ENCODE results near the gene LIPC.

Gene LIPC

GRCh38 chr15:58498821-58499580 is 67.2 kb downstream of the LIPC start:
- DNase-seq, result no peak

GRCh38 chr15:58501006-58501405 is 69.2 kb downstream of the LIPC start:
- DNase-seq, result no peak

- DNase-seq, result no peak
Observed at GRCh38 chr15:58501636-58502188, 69.9 kb downstream of the LIPC start.

- DNase-seq, result no peak
Observed at GRCh38 chr15:58503139-58504027, 71.6 kb downstream of the LIPC start.

- DNase-seq, result no peak
Observed at GRCh38 chr15:58504674-58505234, 73.0 kb downstream of the LIPC start.

GRCh38 chr15:58505581-58505980 is 73.8 kb downstream of the LIPC start:
- DNase-seq, result no peak

- DNase-seq, result no peak
Observed at GRCh38 chr15:58506064-58506490, 74.3 kb downstream of the LIPC start.

GRCh38 chr15:58506783-58507668 is 75.2 kb downstream of the LIPC start:
- DNase-seq, result peak in 1 of 2 donors; percentile 39

- no peak for DNase-seq
Observed at GRCh38 chr15:58509556-58509955, 77.8 kb downstream of the LIPC start.

GRCh38 chr15:58510715-58511598 is 79.2 kb downstream of the LIPC start:
- no peak for DNase-seq

GRCh38 chr15:58511599-58511987 is 79.8 kb downstream of the LIPC start:
- no peak for DNase-seq

GRCh38 chr15:58512522-58512921 is 80.7 kb downstream of the LIPC start:
- DNase-seq, result no peak

GRCh38 chr15:58513008-58513407 is 81.2 kb downstream of the LIPC start:
- DNase-seq, result no peak

GRCh38 chr15:58513726-58514336 is 82.0 kb downstream of the LIPC start:
- no peak for DNase-seq

- peak; percentile 25 to 37 for DNase-seq
Observed at GRCh38 chr15:58515807-58516206, 84.0 kb downstream of the LIPC start.

GRCh38 chr15:58517252-58517681 is 85.5 kb downstream of the LIPC start:
- peak; percentile 14 to 23 for DNase-seq

- DNase-seq, result peak; percentile 29 to 48
Observed at GRCh38 chr15:58517682-58518525, 86.1 kb downstream of the LIPC start.

GRCh38 chr15:58518626-58519025 is 86.8 kb downstream of the LIPC start:
- peak in 1 of 2 donors; percentile 15 for DNase-seq

GRCh38 chr15:58519516-58519915 is 87.7 kb downstream of the LIPC start:
- DNase-seq, result no peak

GRCh38 chr15:58520464-58520863 is 88.7 kb downstream of the LIPC start:
- no peak for DNase-seq
